ENCODE data around the gene SHANK1.

DNA sequence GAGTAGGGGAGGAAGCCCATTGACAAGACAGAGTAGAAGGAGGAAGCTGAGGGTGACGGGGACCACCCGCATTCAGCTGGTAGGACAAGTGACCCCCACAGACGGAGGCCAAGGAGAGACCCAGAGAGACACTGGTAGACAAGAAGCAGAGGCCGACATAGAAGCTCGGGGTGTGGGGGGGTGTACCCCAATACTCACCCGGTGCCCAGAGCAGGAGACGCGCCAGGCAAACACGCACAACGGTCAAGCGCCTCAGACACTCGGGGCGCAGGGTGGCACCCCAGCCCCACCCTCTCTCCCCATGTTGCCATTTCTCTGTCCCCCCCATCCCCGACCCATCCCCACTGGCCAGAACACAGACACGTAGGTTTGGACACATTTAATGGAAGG is 23.5 kb downstream of the SHANK1 start:
- TF ChIP-seq FOXM1 (IDR thresholded peaks at IDR 0.05; ENCODE audit: borderline replicate concordance, low read depth) (no peak), TAF1 (IDR thresholded peaks at IDR 0.05; ENCODE audit: low read depth) (no peak), RAD21 (IDR thresholded peaks at IDR 0.05; ENCODE audit: low read depth) (no peak), EP300 (IDR thresholded peaks at IDR 0.05; ENCODE audit: borderline replicate concordance) (no peak), REST (IDR thresholded peaks at IDR 0.05; ENCODE audit: low read depth) (no peak), TEAD4 (IDR thresholded peaks at IDR 0.05) (no peak), TCF12 (IDR thresholded peaks at IDR 0.05; ENCODE audit: low read depth) (no peak)

Measured in Ishikawa (cell line).